Measurements from ENCODE around the gene SLC7A6OS.

Gene SLC7A6OS

DNA sequence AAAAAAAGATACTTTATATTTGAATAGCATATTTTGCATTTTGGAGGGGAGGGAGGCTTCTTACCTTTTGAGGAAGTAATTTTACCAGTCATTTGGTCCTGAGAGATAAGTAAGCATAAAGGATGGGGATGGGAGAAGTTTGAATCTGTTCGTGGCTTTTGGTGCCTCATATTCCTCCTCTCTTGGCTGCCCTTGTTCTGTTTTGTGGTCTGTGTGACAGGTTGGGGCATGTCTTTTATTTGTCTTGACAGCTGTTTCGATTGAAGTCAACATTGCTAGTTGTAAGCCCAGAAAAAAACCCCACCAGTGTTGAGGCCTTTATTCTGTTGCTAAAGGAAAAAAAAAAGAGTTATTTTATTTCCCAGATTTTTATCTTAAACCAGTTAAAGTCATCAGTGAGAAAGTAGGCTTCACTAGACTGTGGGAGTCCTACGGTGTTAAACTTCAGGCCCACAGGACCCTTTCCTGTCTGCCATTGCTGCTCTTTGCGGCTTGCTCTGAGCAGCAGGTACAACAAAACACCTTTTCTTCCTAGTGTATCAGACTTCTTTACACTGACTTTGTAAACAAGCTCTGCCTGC is 35.0 kb downstream of the SLC7A6OS start:
- peak; percentile 39 for DNase-seq

DNA sequence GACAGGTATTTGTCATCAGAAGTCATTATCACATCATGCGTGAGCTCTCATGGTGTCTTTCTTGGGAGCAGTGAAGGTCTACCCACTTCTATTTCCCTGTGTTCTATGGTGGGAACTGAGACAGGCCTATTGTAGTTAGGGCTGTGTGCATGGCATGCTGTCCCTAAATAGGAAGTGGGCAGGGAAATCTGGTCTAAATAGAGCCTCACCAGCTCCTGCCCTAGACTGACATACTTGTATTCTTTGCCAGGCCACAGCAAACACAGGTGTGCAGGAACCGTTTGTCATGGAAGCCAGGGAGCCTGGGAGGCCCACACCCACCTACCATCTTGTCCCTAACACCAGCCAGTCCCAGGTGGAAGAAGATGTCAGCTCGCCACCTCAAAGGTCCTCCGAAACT is 36.3 kb downstream of the SLC7A6OS start:
- no peak for DNase-seq

DNA sequence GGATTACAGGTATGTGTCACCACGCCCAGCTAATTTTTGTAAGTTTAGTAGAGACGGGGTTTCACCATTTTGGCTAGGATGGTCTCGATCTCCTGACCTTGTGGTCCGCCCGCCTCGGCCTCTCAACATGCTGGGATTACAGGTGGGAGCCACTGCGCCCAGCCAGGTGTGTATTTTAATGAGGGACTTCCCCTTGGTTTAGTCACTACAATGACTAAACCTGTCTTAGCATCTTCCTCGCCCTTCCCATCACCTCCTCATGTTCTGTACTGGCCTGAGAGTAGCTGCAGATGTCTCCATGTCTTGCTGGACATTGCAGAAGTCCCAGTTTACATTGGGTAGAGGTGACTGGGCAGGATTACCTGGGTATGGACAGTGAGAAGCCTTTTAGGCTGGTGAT is 36.9 kb downstream of the SLC7A6OS start:
- DNase-seq, result no peak

DNA sequence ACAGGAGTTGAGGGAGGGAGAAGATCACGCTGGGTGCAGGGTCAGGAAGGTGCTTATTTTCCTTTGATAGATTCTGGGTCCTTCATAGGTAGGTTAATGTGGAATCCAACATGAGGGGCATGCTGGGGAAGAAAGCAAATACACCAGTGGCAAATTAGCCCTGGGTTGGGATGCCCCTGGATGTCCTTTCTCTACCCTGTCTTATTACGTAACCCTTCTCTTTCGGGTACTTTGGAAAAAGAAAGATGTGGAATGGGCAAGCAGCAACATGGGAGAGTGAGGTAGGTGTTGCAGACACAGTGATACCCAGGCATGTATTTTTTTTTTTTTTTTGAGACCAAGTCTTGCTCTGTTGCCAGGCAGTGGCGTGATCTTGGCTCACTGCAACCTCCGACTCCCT is 37.3 kb downstream of the SLC7A6OS start:
- DNase-seq, result no peak

DNA sequence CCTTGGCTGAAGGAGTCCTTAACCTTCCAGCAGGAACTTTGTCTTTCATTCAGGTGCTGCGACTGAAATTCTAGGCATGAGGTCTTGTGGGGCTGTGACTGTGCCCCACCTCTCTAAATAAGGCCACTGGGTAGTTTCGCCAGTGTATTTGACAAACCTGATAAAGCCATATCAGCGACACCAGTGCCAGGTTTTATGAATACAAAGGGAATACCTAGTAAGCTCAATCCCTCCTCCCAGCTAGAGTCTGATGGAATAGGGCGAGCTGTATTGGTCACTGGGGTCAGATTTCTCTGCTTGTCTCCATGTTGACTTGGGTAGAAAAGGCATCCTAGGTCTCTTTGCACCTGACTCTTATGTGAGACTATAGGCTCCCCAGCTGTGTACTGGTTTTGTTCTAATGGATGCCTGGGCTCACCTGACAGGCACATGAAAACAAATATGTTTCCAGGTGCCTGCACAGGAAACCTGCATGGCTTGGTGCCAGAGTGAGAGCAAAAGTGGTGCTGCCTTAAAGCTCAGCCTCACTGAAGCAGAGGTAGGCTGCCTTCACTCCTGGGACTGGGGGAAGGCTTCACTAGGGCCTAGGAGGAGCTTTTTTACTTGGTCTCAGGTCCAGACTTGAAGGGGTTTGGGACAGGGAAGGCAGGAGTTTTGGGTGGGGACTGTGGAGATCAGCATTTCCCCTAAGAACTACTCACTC is 38.1 kb downstream of the SLC7A6OS start:
- peak; percentile 56 for DNase-seq

DNA sequence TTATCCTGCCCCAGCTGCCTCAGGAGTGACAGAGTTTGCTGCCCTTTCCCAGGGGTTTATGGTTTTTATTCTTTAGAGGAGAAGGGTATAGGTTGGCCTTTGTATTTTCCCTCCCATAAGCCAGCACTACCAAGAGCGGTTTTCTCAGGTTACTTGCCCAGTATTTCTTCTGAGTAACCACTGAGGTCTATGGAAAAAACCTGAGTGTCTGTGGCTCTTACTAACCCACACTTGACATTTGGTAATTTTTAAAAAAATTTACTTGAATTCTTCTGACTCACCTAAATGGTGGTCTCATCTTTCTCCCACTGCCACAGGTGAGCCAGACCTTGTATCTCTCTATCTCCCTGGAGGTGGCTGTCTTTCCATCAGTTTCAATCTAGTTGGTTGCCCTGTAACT is 40.4 kb downstream of the SLC7A6OS start:
- no peak for DNase-seq

DNA sequence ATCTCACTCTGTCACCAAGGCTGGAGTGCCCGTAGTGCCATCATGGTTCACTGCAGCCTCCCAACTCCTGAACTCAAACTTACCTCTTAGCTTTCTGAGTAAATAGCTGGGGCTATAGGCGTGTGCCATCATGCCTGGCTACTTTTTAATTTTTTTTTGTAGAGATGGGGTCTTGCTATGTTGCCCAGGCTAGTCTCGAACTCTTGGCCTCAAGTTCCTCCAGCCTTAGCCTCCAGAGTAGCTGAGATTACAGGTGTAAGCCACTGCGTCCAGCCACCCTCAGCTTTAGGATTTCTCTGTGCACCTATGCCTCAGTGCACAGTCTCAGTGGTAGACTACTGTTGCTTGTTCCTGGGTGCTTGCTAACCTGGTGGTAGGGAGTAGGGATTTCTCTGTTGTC is 41.0 kb downstream of the SLC7A6OS start:
- DNase-seq, result no peak

DNA sequence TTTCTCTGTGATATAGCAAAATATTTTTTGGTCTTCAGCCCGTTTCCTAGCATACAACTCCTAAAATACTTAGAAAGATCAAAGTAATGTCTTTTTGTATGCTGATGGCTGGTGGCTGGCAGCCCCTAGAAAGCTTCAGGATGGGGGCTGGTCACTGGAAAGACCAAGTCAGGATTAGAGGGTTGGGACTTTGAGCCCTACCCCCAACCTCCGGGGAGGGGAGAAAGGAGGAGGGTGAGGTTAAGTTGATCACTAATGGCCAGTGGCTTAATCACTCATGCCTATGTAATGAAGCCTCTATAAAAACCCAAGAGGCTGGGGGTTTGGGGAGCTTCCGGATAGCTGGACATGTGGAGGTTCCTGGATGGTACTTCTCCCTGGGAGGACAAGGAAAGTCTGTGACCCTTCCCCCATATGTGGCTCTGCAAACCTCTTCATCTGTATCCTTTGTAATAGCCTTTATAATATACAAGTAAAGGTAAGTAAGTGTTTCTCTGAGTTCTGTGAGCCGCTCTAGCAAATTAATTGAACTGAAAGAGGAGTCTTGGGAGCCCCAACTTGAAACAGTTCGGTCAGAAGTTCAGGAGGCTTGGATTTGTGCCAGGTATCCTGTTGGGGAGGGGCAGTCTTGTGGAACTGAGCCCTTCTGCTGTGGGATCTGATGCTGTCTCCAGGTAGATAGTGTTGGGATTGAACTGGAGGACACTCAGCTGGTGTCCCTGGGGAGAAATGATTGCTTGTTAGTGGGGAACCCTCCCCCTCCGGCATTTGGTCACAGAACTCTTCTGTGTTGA is 42.9 kb downstream of the SLC7A6OS start:
- DNase-seq, result no peak

DNA sequence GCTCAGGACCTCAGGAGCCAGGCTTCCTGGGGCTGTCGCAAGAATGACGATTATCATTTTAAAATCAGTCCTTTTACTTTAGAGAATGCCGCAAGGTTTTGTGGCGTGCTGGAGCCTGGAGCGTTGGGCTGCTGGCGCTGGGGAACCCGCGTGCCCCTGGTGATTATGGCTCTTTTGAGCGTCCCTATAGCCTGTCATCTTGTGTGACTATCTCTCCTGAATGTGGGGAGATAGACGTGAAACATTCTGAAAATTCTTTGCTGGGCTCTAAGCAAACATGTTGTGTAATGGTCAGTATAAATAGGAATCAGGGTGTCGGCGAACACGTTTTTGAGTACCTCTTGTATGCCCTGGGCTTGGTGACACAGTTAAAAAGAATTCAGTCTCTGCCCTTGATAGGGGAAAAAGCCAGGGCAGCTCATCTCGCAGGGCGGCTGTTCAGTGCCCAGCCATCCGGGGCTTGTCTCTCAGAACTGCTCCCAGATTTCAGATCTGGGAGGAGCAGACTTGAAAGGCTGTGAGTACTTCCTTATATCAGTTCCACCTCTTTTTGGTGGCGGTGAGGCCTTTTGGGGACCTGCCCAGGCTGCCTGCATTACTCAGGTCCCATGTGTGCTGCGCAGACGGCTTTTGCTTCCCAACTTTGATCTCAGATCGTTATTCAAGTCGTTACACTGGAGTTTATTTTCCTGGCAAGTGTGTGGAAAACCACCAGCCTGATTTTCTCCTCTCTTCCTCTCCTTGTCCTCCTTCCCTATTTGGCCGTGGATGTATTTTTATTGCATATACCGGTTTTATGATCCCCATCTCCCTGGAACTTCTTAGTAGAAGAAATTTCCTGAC is 45.4 kb downstream of the SLC7A6OS start:
- DNase-seq, result no peak

DNA sequence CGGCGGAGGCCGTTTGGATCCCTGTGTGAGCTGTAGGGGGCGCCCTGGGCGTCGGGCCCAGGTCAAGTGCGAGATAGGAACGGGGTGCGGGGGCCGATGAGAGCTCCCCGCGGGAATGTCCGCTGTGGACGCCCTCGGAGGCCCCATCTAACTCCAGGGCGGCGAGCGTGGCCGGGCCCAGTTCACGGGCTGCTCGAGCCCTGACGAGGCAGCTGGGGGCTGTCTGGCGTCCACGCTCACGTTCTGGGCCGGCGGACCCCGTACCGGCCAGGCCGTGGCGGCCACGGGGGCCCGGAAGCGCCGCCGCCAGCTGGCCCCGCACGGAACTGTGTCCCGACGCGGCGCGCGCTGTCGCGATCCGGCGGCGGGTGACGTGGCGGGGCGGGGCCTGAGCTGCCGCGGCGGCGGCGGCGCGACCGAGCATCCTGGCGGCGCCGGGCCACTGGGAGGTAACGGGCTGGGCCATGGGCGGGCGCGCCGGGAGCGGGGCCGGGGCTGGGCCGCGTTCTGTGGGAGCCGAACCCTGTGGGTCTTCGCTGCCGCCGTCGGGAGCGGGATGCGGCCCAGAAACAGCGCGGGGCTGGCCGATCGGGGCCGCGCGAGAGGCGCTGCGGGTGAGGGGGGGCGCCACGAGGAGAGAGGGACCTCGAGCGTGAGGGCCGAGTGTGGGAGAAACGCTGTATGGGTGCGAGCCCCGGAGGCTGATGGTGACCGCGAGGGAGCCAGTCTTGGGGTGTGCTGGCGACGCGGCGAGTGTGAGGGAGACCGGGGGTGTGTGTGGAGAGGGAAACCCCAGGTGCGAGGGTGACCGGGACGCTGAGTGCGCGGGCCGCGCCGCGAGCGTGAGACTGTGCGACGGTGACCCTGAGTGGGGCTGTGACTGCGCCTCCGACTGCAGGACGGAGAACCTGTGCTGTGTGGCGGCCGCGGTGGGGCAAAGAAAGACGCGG is 46.3 kb downstream of the SLC7A6OS start, which contains the start of gene SLC7A6:
TSS of gene SLC7A6 (plus strand) at position 399 of the 950 bp plus-strand sequence. CDS start 10,201 bp downstream, outside the sequence.
- peak; percentile 73 for DNase-seq

DNA sequence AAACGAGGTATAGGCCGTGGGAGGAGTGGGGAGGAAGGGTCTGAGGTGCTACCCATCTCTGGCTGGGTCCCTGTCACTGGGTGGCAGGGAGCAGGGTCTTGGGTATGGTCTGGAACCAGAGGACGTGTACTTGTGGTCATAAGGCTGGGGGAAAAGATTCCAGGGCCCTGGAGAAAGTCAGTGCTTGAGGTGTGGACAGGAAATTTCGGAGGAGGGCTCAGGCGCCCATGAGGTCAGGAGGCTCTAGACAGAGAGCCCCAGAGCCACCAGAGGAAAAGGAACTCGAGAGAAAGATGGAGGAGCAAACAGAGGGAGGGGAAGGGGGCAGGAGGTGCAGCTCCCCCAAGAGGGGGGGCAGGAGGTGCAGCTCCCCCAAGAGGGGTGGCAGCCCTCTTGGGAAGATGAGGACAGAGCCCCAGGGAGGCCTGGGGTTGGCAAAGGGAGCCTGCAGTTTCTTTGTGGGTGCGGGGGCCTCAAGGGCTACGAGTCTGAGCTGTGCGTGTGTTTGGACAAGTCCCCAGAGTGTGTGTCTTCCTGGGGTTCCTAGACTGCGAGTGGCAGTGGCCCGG is 47.1 kb downstream of the SLC7A6OS start:
- DNase-seq, result no peak

DNA sequence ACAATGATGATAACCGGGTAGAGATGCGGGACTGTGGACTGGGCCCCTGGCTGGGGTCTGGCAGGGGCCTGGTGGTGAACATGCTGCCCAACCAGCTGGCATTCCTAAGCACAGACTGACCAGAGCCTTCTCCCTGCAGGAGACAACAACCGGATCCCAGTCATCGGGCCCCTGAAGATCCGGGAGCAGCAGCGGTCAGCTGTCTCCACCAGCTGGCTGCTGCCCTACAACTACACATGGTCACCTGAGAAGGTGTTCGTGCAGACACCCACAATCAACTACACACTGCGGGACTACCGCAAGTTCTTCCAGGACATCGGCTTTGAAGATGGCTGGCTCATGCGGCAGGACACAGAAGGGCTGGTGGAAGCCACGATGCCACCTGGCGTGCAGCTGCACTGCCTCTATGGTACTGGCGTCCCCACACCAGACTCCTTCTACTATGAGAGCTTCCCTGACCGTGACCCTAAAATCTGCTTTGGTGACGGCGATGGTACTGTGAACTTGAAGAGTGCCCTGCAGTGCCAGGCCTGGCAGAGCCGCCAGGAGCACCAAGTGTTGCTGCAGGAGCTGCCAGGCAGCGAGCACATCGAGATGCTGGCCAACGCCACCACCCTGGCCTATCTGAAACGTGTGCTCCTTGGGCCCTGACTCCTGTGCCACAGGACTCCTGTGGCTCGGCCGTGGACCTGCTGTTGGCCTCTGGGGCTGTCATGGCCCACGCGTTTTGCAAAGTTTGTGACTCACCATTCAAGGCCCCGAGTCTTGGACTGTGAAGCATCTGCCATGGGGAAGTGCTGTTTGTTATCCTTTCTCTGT is 51.5 kb downstream of the SLC7A6OS start:
- DNase-seq, result no peak

DNA sequence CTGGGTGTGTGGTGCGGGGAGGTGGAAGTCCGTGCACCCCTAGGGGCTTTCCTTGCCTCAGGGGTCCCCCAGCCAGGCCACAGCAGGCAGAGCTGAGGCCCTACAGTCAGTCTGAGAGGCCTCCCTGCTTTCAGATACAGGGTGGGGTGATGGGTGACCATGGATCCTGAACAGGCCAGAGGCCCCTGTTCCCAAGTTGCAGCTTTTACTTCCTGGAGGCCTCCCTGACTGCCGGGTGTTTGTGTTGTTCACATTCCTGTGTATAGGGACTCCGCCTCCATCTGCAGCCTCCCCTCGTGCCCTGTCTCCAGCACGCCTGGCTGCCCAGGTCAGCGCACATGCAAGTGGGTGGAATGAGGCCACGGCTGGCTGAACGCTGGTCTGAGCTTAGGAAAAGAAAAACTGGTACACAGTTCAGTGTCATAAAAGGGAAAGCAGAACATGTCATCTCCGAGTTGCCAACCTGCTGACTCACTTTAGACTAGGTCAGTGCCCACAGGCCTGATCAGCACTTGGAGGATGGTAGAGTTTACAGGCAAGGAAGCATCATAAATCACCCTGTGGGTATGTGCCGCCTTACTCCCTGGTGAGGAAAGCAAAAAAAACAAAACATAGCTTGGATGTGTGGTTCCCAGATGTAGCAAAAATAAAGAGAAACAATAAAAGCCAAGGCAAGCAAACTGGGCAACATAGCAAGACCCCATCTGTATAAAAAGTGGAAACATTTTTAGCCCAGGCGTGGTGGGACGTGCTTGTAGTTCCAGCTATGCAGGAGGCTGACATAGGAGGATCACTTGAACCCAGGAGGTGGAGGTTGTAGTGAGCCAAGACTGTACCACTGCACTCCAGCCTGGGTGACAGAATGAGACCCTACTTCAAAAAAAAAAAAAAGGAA is 52.6 kb downstream of the SLC7A6OS start:
- no peak for DNase-seq

DNA sequence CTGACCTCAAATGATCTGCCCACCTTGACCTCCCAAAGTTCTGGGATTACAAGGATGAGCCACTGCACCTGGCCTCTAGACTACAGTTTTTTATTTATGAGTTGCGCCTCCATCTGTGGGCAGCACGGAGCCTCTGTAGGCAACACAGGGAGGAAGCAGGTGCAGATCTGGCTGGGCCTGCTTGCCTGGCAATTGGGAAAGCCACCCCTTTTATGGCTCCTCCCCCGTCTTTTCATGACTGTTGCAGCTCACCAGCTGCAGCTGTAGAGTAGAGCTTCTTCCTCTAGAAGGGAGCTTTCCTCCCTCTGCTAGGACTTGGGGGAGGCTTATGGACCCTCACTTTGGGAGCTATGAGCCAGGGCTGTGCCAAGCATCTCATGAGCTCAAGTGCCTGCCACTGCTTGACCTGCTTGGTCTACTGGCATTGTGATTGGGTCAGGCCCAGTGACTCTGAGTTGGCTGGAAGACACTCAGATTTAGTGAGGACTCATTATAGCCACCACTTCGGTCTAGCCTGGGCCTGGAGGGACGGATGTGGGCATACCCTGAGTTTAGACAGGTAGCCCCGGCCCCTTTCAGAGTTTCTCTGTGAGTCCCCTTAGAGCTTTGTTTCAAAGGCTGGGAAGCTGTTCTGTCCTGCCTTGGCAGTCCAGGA is 53.4 kb downstream of the SLC7A6OS start:
- no peak for DNase-seq

DNA sequence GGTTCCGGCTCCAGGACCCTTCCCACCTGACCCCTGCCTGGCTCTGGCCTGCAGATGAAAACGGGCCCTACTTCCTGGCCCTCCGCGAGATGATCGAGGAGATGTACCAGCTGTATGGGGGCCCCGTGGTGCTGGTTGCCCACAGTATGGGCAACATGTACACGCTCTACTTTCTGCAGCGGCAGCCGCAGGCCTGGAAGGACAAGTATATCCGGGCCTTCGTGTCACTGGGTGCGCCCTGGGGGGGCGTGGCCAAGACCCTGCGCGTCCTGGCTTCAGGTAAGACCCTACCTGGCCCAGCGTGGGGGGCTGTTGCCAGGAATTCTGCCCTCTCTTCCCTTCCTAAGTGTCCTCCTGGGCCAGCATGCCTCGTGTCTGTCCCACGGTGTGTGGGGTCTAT is 55.0 kb downstream of the SLC7A6OS start:
- no peak for DNase-seq

DNA sequence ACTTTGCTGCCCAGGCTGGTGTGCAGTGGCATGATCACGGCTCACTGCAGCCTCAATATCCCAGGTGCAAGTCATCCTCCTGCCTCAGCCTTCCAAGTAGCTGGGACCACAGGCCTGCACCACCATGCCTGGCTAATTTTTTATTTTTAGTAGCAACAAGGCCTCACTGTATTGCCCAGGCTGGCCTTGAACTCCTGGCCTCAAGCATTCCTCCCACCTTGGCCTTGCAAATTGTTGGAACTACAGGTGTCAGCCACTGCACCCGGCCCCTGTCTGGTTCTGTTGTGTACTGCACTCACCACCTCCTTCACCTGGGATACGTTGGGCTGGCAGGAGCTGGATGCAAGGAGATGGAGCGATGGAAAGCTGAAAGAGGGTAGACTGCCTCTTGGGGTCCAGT is 57.0 kb downstream of the SLC7A6OS start:
- DNase-seq, result no peak

DNA sequence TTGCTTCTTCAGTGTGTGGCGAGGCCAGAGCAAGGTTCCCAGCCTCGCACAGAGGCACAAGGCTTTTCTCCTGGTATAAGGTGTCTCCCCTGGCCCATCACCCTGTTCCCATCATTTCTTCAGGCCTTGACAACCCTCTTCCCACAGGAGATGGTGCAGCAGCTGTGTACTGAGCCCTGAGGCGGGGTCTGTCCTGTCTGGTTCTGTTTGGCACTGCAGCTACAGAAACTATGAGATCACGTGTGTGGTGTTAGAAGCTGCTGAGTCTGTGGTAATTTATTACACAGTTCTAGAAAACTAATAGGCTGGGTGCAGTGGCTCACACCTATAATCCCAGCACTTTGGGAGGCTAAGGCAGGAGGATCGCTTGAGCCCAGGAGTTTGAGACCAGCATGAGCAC is 58.4 kb downstream of the SLC7A6OS start:
- no peak for DNase-seq

DNA sequence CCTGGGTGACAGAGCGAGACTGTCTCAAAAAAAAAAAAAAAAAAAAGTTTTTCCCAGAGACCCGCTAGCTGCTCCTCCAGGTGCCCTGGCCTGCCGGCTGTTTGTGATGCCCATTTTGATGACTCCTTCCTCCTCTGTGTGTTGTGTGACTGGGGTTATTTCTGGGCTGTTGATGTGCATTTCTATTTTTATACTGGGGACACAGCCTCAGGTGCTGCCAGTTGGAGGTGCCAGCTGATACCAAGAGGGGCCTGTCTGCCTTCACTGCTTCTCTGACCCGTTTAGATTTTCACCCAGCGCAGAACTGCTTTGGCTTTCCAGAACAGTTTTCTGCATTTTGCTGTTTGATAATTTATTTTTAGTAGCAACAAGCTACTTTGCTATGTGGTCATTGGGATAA is 58.9 kb downstream of the SLC7A6OS start:
- no peak for DNase-seq

DNA sequence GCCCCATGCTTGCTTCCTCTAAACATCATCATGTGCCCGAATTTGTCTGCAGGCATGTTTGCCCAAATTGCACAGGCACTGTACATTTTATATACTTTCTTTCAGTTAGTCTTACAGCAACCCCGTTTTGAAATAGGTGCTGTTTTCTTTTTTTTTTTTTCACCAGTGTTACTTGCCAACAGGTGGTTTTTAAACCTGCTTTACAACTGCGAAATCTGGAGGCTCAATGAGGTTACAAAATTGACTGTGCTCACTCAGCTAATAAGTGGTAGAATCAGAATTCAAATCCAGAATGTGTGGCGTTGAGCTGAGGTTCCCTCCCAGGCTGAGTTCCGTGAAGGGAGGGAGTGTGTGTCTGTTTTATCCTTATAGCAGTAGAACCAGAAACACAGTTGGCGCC is 59.8 kb downstream of the SLC7A6OS start:
- DNase-seq, result no peak
